NCI-H2227 (cell line): Measurements from ENCODE around the gene GSTCD.
A peak's percentile ranks its signal among the peaks of the same experiment; 100 is the strongest.
"Not testable (repeated sequence)": the region's sequence is repeated elsewhere in the genome, so short reads cannot be mapped to it uniquely, and the experiment has no call there.

Source experiments
- DNase-seq: peaks from one replicate; lab custom pipeline; 2025; ENCODE audit not compliant: unreplicated experiment; lab: John Stamatoyannopoulos, UW

The GSTCD gene

GRCh38 chr4:105708181-105709080, at the start of gene GSTCD, which contains the start of gene INTS12:
TSS of gene GSTCD (plus strand) at chr4:105708784. CDS start at chr4:105717614, 8,830 bp downstream.
TSS of gene INTS12 (minus strand) at chr4:105708689. CDS start at chr4:105700005, 8,684 bp downstream.
- peak; percentile 93 for DNase-seq

- DNase-seq = no peak
These were observed 49.4 kb upstream of the GSTCD start for GRCh38 chr4:105659190-105659589.

GRCh38 chr4:105661028-105661427, 47.6 kb upstream of the GSTCD start:
- no peak for DNase-seq

- no peak for DNase-seq
These were observed 45.5 kb upstream of the GSTCD start for GRCh38 chr4:105662935-105663675.

GRCh38 chr4:105666693-105667092, 41.9 kb upstream of the GSTCD start:
- DNase-seq = peak; percentile 21

GRCh38 chr4:105670684-105671083, 37.9 kb upstream of the GSTCD start:
- no peak for DNase-seq

- no peak for DNase-seq
These were observed 37.3 kb upstream of the GSTCD start for GRCh38 chr4:105671301-105671700.

- DNase-seq = no peak
These were observed 34.6 kb upstream of the GSTCD start for GRCh38 chr4:105674011-105674410.

GRCh38 chr4:105677709-105678108, 30.9 kb upstream of the GSTCD start:
- DNase-seq = no peak

- no peak for DNase-seq
These were observed 29.4 kb upstream of the GSTCD start for GRCh38 chr4:105679186-105679585.

GRCh38 chr4:105683038-105683437, 25.5 kb upstream of the GSTCD start:
- no peak for DNase-seq

- DNase-seq = no peak
These were observed 22.0 kb upstream of the GSTCD start for GRCh38 chr4:105686571-105686970.

- DNase-seq = not testable (repeated sequence)
These were observed 13.8 kb upstream of the GSTCD start for GRCh38 chr4:105694812-105695211.

- not testable (repeated sequence) for DNase-seq
These were observed 12.8 kb upstream of the GSTCD start for GRCh38 chr4:105695832-105696231.

- DNase-seq = no peak
These were observed 10.0 kb upstream of the GSTCD start for GRCh38 chr4:105698607-105699006.

- DNase-seq = no peak
These were observed 803 bp upstream of the GSTCD start for GRCh38 chr4:105707782-105708180.

- DNase-seq = peak; percentile 38
These were observed 482 bp downstream of the GSTCD start for GRCh38 chr4:105709081-105709450.

- DNase-seq = no peak
These were observed 1.5 kb downstream of the GSTCD start for GRCh38 chr4:105710012-105710600.

- peak; percentile 21 for DNase-seq
These were observed 2.1 kb downstream of the GSTCD start for GRCh38 chr4:105710678-105711077.

GRCh38 chr4:105712766-105713165, 4.2 kb downstream of the GSTCD start:
- DNase-seq = no peak

GRCh38 chr4:105714071-105714521, 5.5 kb downstream of the GSTCD start:
- DNase-seq = no peak
